Measurements from ENCODE around the gene FRMD8.

DNA sequence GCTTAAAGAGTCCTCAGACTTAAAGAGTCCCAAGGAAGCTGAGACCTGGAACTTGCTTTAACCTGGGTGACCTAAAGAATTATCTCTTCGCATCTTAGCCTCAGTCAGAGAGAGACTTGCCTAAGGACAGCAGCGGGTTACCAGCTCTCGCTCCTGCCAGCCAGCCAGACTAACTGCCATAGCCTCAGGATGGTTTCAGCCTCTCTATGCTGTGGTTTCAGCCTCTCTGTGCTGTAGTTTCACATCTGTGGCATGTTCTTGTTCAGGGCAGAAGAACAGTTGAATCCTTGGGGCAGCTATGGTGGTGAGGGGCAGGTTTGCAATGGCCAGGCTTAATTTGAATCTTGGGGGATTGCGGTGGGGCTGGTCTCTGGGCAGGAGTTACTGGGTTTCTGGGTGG, 2.3 kb downstream of the FRMD8 start:
- TF ChIP-seq, protein P1, sequence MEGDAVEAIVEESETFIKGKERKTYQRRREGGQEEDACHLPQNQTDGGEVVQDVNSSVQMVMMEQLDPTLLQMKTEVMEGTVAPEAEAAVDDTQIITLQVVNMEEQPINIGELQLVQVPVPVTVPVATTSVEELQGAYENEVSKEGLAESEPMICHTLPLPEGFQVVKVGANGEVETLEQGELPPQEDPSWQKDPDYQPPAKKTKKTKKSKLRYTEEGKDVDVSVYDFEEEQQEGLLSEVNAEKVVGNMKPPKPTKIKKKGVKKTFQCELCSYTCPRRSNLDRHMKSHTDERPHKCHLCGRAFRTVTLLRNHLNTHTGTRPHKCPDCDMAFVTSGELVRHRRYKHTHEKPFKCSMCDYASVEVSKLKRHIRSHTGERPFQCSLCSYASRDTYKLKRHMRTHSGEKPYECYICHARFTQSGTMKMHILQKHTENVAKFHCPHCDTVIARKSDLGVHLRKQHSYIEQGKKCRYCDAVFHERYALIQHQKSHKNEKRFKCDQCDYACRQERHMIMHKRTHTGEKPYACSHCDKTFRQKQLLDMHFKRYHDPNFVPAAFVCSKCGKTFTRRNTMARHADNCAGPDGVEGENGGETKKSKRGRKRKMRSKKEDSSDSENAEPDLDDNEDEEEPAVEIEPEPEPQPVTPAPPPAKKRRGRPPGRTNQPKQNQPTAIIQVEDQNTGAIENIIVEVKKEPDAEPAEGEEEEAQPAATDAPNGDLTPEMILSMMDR (IDR thresholded peaks at IDR 0.05) = no peak
- no peak for TF ChIP-seq POLR2AphosphoS5 (IDR thresholded peaks at IDR 0.05)
